ENCODE measurements around the gene ATE1.

The ATE1 gene

GRCh38 chr10:121734589-121735045 lies 193.2 kb downstream of the ATE1 start:
- no peak overlapping the region for H3K27ac ChIP-seq (ENCODE audit: low read depth, low read length)
- H3K9ac ChIP-seq (ENCODE audit: low read depth, low read length) = no peak overlapping the region
- H3K4me3 ChIP-seq (ENCODE audit: low read length) = no peak overlapping the region
- no peaks in the 10 kb centered on the region for H3K36me3 ChIP-seq (ENCODE audit: insufficient read depth, low read length)
- no peaks in the 10 kb centered on the region for H3K9me3 ChIP-seq (ENCODE audit: insufficient read depth, low read depth, low read length)
- no peaks in the 10 kb centered on the region for H3K27me3 ChIP-seq (ENCODE audit: insufficient read depth, low read length)
- H3K4me1 ChIP-seq (ENCODE audit: insufficient read depth, low read length) = peaks cover 20% of the 10 kb centered on the region
- WGBS = 44% methylated on average over 11 of the region's 11 CpGs

DNA sequence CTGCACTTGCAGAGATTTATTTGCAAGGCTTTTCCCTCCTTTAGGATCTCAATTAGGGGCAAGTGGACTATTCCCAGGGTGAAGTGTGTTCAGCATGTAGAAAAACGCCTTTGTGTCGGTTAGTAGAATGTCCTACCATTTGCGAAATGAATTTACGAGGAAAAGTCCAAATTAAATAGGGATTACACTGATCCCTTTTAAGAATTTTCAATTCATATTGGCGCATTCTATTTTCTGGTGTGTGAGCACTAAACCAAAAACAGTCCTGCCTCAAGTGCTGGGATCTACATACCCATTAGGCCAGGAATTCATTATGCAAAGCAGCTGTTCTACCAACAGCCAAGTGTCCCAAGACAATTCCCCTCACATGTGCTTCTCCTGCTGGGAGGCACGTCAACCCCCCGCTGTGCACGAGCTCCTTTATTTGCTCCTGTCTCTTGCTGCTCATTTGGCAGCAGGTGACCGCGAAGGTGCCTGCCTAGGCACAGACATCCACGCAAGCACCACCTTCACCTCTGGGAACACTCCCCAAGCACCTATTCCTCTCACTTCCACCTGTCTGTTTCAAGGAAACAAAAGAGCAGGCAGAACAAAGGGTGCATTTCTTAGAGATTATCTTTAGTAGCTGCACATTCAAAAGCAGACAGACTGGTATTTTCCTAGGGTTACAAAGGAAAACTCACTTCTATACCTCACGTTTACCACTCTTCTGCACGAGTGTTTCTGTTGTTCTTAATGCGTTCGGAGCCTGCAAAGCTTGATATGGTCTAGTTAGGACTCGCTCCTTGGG lies 195.0 kb downstream of the ATE1 start:
- H3K36me3 ChIP-seq (ENCODE audit: insufficient read depth, low read length) = no peaks in the 10 kb centered on the region
- H3K4me3 ChIP-seq (ENCODE audit: low read length) = no peak overlapping the region
- no peak overlapping the region for H3K9ac ChIP-seq (ENCODE audit: low read depth, low read length)
- H3K4me1 ChIP-seq (ENCODE audit: insufficient read depth, low read length) = peaks cover 20% of the 10 kb centered on the region
- H3K27me3 ChIP-seq (ENCODE audit: insufficient read depth, low read length) = no peaks in the 10 kb centered on the region
- WGBS = 51% methylated on average over 16 of the region's 16 CpGs
- no peaks in the 10 kb centered on the region for H3K9me3 ChIP-seq (ENCODE audit: insufficient read depth, low read depth, low read length)
- H3K27ac ChIP-seq (ENCODE audit: low read depth, low read length) = no peak overlapping the region

DNA sequence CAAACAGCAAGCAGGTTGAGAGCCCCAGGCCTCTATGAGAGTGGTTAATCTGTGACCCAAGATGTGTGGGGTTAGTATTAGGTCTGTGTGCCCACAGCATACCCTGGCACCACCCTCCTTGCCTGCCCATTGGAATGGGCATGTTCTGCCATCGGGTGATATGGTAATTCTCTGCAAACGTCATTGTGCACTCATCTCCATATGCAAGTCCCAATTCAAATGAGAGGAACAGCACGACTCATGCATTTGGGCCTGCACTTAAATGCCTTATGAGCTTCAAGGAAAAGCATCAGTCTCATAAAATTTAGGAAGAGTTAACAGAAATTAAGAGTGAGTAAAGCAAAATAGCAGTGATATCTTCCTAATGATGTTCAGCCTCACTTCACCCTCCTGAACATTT lies 195.7 kb downstream of the ATE1 start:
- Histone ChIP-seq H3K27me3 (ENCODE audit: insufficient read depth, low read length) (no peaks in the 10 kb centered on the region), H3K36me3 (ENCODE audit: insufficient read depth, low read length) (no peaks in the 10 kb centered on the region), H3K9me3 (ENCODE audit: insufficient read depth, low read depth, low read length) (no peaks in the 10 kb centered on the region), H3K4me1 (ENCODE audit: insufficient read depth, low read length) (peaks cover 20% of the 10 kb centered on the region), H3K27ac (ENCODE audit: low read depth, low read length) (no peak overlapping the region), H3K4me3 (ENCODE audit: low read length) (no peak overlapping the region), H3K9ac (ENCODE audit: low read depth, low read length) (no peak overlapping the region)
- 73% methylated on average over 3 of the region's 3 CpGs for WGBS

- no peaks in the 10 kb centered on the region for H3K27me3 ChIP-seq (ENCODE audit: insufficient read depth, low read length)
- 0 out of 2 replicates have a peak, but pooled peaks cover 4% of the 10 kb centered on the region for H3K4me1 ChIP-seq (ENCODE audit: insufficient read depth, low read length)
- no peaks in the 10 kb centered on the region for H3K36me3 ChIP-seq (ENCODE audit: insufficient read depth, low read length)
- no peak overlapping the region for H3K9ac ChIP-seq (ENCODE audit: low read depth, low read length)
- H3K9me3 ChIP-seq (ENCODE audit: insufficient read depth, low read depth, low read length) = no peaks in the 10 kb centered on the region
- H3K4me3 ChIP-seq (ENCODE audit: low read length) = no peak overlapping the region
- H3K27ac ChIP-seq (ENCODE audit: low read depth, low read length) = no peak overlapping the region
Measured at GRCh38 chr10:121724282-121724681, 203.5 kb downstream of the ATE1 start.

- Histone ChIP-seq H3K4me1 (ENCODE audit: insufficient read depth, low read length) (0 out of 2 replicates have a peak, but pooled peaks cover 4% of the 10 kb centered on the region), H3K27me3 (ENCODE audit: insufficient read depth, low read length) (no peaks in the 10 kb centered on the region), H3K27ac (ENCODE audit: low read depth, low read length) (no peak overlapping the region), H3K9ac (ENCODE audit: low read depth, low read length) (no peak overlapping the region), H3K4me3 (ENCODE audit: low read length) (no peak overlapping the region), H3K9me3 (ENCODE audit: insufficient read depth, low read depth, low read length) (no peaks in the 10 kb centered on the region), H3K36me3 (ENCODE audit: insufficient read depth, low read length) (no peaks in the 10 kb centered on the region)
- 94% methylated on average over 3 of the region's 3 CpGs for WGBS
Measured at GRCh38 chr10:121722665-121723064, 205.2 kb downstream of the ATE1 start.

DNA sequence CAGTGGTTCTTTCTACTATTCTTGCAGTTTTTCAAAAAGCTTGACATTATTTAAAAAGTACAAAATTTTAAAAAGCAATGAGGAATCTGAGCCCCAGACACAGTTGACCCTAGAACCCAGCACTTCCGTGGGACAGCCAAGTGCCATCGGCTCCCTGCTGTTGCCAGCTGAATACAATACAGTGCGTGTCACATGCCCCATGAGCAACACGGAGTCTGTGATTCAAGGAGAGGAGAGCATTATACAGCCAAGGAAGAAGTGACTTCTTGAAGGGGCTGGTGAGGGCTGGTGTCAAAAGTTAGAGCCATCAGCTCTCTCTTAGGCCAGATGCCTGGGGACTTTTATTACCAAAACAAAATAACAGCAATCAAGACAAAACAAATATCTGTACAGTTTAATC lies 206.6 kb downstream of the ATE1 start:
- H3K9ac ChIP-seq (ENCODE audit: low read depth, low read length) = no peak overlapping the region
- H3K27me3 ChIP-seq (ENCODE audit: insufficient read depth, low read length) = no peaks in the 10 kb centered on the region
- H3K27ac ChIP-seq (ENCODE audit: low read depth, low read length) = no peak overlapping the region
- 0 out of 2 replicates have a peak, but pooled peaks cover 4% of the 10 kb centered on the region for H3K4me1 ChIP-seq (ENCODE audit: insufficient read depth, low read length)
- H3K4me3 ChIP-seq (ENCODE audit: low read length) = no peak overlapping the region
- WGBS = 89% methylated on average over 4 of the region's 4 CpGs
- H3K36me3 ChIP-seq (ENCODE audit: insufficient read depth, low read length) = no peaks in the 10 kb centered on the region
- no peaks in the 10 kb centered on the region for H3K9me3 ChIP-seq (ENCODE audit: insufficient read depth, low read depth, low read length)

DNA sequence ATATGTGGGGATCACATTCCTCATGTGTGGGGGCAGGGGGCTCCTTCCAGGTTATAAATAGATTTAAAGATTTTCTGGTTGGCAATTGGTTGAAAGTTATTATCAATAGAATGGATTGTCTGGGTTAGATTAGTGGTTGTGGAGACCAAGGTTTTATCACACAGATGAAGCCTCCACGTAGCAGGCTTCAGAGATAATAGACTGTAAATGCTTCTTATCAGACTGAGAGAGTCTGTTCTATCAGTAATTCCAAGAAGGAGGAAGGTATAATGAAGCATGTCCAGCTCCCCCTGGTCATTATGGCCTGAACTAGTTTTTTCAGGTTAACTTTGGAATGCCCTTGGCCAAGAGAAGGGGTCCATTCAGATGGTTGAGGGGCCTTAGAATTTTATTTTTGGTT lies 211.9 kb downstream of the ATE1 start:
- WGBS = 86% methylated on average over 1 of the region's 1 CpG
- H3K4me1 ChIP-seq (ENCODE audit: insufficient read depth, low read length) = 0 out of 2 replicates have a peak, but pooled peaks cover 2% of the 10 kb centered on the region
- no peak overlapping the region for H3K27ac ChIP-seq (ENCODE audit: low read depth, low read length)
- no peaks in the 10 kb centered on the region for H3K27me3 ChIP-seq (ENCODE audit: insufficient read depth, low read length)
- no peaks in the 10 kb centered on the region for H3K36me3 ChIP-seq (ENCODE audit: insufficient read depth, low read length)
- H3K9me3 ChIP-seq (ENCODE audit: insufficient read depth, low read depth, low read length) = peaks cover 4% of the 10 kb centered on the region; the same call in 1 of the 2 replicates
- no peak overlapping the region for H3K4me3 ChIP-seq (ENCODE audit: low read length)
- no peak overlapping the region for H3K9ac ChIP-seq (ENCODE audit: low read depth, low read length)

DNA sequence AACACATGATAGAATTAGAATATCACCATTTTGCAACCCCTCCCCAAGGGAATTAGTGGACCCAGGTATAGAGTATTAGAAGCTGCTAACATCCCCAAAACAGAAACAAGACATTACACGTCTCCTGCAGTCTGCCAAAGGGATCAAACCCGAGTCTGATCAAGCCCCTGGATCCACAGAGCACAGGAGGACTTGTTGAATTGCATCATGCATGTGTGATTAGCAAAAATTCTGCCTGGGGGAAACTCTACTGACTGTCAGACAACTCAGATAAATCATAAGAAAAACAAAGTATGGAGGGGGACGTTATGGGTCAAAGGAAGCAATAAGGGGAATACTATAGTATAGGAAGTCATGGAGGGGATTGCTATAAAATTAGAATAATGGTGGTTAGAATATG lies 212.8 kb downstream of the ATE1 start:
- 94% methylated on average over 3 of the region's 3 CpGs for WGBS
- Histone ChIP-seq H3K9ac (ENCODE audit: low read depth, low read length) (no peak overlapping the region), H3K27me3 (ENCODE audit: insufficient read depth, low read length) (no peaks in the 10 kb centered on the region), H3K4me3 (ENCODE audit: low read length) (no peak overlapping the region), H3K4me1 (ENCODE audit: insufficient read depth, low read length) (peaks cover 11% of the 10 kb centered on the region), H3K9me3 (ENCODE audit: insufficient read depth, low read depth, low read length) (peaks cover 4% of the 10 kb centered on the region; the same call in 1 of the 2 replicates), H3K36me3 (ENCODE audit: insufficient read depth, low read length) (no peaks in the 10 kb centered on the region), H3K27ac (ENCODE audit: low read depth, low read length) (no peak overlapping the region)

DNA sequence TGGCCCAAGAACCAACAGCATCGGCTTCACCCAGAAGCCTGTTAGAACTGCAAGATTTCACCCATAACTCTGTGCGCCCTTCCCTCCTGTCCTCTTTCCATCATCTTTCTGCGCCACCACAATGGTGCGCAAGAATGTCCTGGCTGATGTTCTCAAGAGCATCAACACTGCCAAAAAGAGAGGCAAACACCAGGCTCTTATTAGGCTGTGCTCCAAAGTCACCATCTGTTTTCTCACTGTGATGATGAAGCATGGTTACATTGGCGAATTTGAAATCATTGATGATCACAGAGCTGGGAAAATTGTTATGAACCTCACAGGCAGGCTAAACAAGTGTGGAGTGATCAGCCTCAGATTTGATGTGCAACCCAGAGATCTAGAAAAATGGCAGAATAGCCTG lies 214.3 kb downstream of the ATE1 start:
- Histone ChIP-seq H3K27ac (ENCODE audit: low read depth, low read length) (no peak overlapping the region), H3K27me3 (ENCODE audit: insufficient read depth, low read length) (no peaks in the 10 kb centered on the region), H3K9me3 (ENCODE audit: insufficient read depth, low read depth, low read length) (peaks cover 4% of the 10 kb centered on the region; the same call in 1 of the 2 replicates), H3K4me3 (ENCODE audit: low read length) (no peak overlapping the region), H3K9ac (ENCODE audit: low read depth, low read length) (no peak overlapping the region), H3K4me1 (ENCODE audit: insufficient read depth, low read length) (peaks cover 27% of the 10 kb centered on the region), H3K36me3 (ENCODE audit: insufficient read depth, low read length) (no peaks in the 10 kb centered on the region)
- WGBS = 86% methylated on average over 5 of the region's 5 CpGs

GRCh38 chr10:121710971-121711370 lies 216.9 kb downstream of the ATE1 start:
- Histone ChIP-seq H3K4me1 (ENCODE audit: insufficient read depth, low read length) (peaks cover 29% of the 10 kb centered on the region), H3K27me3 (ENCODE audit: insufficient read depth, low read length) (no peaks in the 10 kb centered on the region), H3K9ac (ENCODE audit: low read depth, low read length) (no peak overlapping the region), H3K9me3 (ENCODE audit: insufficient read depth, low read depth, low read length) (peaks cover 4% of the 10 kb centered on the region; the same call in 1 of the 2 replicates), H3K36me3 (ENCODE audit: insufficient read depth, low read length) (no peaks in the 10 kb centered on the region), H3K27ac (ENCODE audit: low read depth, low read length) (no peak overlapping the region), H3K4me3 (ENCODE audit: low read length) (no peak overlapping the region)
- WGBS = 87% methylated on average over 6 of the region's 7 CpGs

DNA sequence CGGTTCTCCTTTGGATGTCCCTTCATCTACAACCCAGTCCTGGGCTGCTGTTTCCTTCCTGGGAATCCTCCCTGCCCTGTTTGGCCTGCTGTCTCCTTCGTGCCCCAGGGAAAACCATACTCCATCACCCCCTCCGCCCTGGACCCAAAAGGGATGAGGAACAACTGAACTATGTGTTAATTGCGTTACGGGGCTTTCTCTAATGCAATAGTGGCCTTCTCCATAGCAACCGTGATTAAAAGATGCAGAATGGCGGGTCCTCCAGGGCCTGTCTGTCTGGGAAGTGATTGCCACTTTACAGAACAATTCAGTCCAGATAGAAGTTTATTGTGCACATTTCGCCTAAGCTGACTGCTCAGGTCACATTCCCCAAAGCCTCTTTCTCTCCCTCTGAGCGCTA lies 217.6 kb downstream of the ATE1 start:
- no peak overlapping the region for H3K27ac ChIP-seq (ENCODE audit: low read depth, low read length)
- no peaks in the 10 kb centered on the region for H3K27me3 ChIP-seq (ENCODE audit: insufficient read depth, low read length)
- peaks cover 29% of the 10 kb centered on the region for H3K4me1 ChIP-seq (ENCODE audit: insufficient read depth, low read length)
- H3K36me3 ChIP-seq (ENCODE audit: insufficient read depth, low read length) = no peaks in the 10 kb centered on the region
- 43% methylated on average over 9 of the region's 9 CpGs for WGBS
- H3K9me3 ChIP-seq (ENCODE audit: insufficient read depth, low read depth, low read length) = peaks cover 4% of the 10 kb centered on the region; the same call in 1 of the 2 replicates
- H3K4me3 ChIP-seq (ENCODE audit: low read length) = no peak overlapping the region
- no peak overlapping the region for H3K9ac ChIP-seq (ENCODE audit: low read depth, low read length)

Data from HUES64 (cell line).